ENCODE results near the gene EFCAB9. TPM values are rescaled to one million over a fixed set of nuclear protein-coding genes. Genes with fewer than 3 reads are reported as not detected.

The EFCAB9 gene
- total and polyA plus RNA-seq, 2 of the 13 experiments (the other 11 are each of a cell fraction or from before 2014, with no cell fraction given), result not detected

DNA sequence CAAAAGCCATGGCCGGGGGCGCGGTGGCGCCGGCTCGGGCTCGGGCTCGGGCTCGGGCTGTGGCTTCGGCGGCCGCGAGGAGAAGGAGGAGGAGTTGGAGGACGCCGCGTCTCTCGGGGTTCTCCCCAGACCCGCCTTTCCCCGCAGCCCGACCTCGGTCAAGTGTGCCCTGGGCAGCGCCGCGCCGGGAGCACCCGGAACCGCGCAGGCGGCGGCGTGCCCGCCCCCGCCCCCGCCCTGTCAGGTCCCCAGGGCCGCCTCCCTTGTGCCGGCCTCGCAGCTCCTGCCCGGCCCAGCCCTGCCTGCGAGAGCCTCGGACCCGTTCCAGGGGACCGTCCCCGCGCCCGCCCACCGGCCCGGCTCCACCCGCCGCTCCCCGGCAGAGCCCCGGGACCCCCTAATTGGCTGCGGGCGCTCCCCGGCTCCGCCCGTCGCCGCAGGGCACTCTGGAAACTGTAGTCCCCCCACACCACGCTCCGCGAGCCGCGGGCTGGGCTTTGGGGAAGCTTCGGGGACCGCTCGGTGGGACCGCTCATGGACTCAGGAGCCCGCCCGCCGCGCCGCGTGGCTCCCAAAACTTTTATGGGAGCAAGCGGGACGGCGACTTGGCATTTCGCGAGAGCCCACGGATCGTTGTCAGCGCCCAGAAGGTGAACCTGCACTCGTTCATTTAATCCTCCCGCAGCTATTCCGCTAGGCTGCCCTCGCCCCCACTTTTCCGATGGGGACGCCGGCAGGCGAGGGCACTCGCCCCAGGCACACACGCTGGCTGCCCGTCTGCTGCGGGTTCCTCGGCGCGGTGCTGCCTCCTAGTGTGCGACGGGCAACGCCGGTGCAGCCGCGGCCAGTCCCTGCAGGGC is 5.7 kb upstream of the EFCAB9 start, which contains the start of gene STK10 (continued):
- TF ChIP-seq MTA3 (CRISPR knock-in tag; IDR thresholded peaks at IDR 0.05) (no peak), ZNF317 (CRISPR knock-in tag; IDR thresholded peaks at IDR 0.05) (0 out of 2 replicates have a peak, but pooled peaks have one; percentile 26), HIVEP1 (CRISPR knock-in tag; IDR thresholded peaks at IDR 0.05) (peak; percentile 60), ZNF350 (CRISPR knock-in tag; IDR thresholded peaks at IDR 0.05; ENCODE audit: borderline replicate concordance, low read depth) (peak; percentile 70; the same call in 1 of the 2 replicates), SNAPC5 (CRISPR knock-in tag; IDR thresholded peaks at IDR 0.05; ENCODE audit: borderline replicate concordance) (no peak), SKI (IDR thresholded peaks at IDR 0.05; ENCODE audit: partially characterized antibody) (peak; percentile 83), RBAK (CRISPR knock-in tag; IDR thresholded peaks at IDR 0.05) (no peak), KDM3A (CRISPR knock-in tag; IDR thresholded peaks at IDR 0.05; ENCODE audit: low read depth) (peak; percentile 90), CENPX (CRISPR knock-in tag; IDR thresholded peaks at IDR 0.05) (no peak), ZNF335 (CRISPR knock-in tag; IDR thresholded peaks at IDR 0.05) (peak; percentile 50; the same call in 1 of the 2 replicates), SPEN (CRISPR knock-in tag; IDR thresholded peaks at IDR 0.05; ENCODE audit: low read depth) (peak; percentile 11; the same call in 1 of the 2 replicates), AGO1 (IDR thresholded peaks at IDR 0.05; ENCODE audit: low read depth, low read length, poor library complexity, severe bottlenecking) (no peak), PITX1 (CRISPR knock-in tag; IDR thresholded peaks at IDR 0.05) (peak; percentile 76), ZNF598 (CRISPR knock-in tag; IDR thresholded peaks at IDR 0.05; ENCODE audit: borderline replicate concordance) (peak; percentile 63; the same call in 1 of the 2 replicates), SIN3A (IDR thresholded peaks at IDR 0.05; ENCODE audit: borderline replicate concordance, low read depth, low read length) (peak; percentile 83; the same call in 1 of the 2 replicates), GABPA (IDR thresholded peaks at IDR 0.05; ENCODE audit: low read depth, low read length) (no peak), GABPA (CRISPR knock-in tag; IDR thresholded peaks at IDR 0.05; ENCODE audit: low read depth) (0 out of 2 replicates have a peak, but pooled peaks have one; percentile 32), NFRKB (IDR thresholded peaks at IDR 0.05) (no peak), SMYD3 (CRISPR knock-in tag; IDR thresholded peaks at IDR 0.05) (0 out of 2 replicates have a peak, but pooled peaks have one; percentile 35), ELF4 (CRISPR knock-in tag; IDR thresholded peaks at IDR 0.05; ENCODE audit: borderline replicate concordance) (no peak)
- TF ChIP-seq, protein P1, sequence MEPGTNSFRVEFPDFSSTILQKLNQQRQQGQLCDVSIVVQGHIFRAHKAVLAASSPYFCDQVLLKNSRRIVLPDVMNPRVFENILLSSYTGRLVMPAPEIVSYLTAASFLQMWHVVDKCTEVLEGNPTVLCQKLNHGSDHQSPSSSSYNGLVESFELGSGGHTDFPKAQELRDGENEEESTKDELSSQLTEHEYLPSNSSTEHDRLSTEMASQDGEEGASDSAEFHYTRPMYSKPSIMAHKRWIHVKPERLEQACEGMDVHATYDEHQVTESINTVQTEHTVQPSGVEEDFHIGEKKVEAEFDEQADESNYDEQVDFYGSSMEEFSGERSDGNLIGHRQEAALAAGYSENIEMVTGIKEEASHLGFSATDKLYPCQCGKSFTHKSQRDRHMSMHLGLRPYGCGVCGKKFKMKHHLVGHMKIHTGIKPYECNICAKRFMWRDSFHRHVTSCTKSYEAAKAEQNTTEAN (CRISPR knock-in tag; conservative IDR thresholded peaks at IDR 0.05), result peak; percentile 52; the same call in 1 of the 2 replicates
- TF ChIP-seq, protein P2, sequence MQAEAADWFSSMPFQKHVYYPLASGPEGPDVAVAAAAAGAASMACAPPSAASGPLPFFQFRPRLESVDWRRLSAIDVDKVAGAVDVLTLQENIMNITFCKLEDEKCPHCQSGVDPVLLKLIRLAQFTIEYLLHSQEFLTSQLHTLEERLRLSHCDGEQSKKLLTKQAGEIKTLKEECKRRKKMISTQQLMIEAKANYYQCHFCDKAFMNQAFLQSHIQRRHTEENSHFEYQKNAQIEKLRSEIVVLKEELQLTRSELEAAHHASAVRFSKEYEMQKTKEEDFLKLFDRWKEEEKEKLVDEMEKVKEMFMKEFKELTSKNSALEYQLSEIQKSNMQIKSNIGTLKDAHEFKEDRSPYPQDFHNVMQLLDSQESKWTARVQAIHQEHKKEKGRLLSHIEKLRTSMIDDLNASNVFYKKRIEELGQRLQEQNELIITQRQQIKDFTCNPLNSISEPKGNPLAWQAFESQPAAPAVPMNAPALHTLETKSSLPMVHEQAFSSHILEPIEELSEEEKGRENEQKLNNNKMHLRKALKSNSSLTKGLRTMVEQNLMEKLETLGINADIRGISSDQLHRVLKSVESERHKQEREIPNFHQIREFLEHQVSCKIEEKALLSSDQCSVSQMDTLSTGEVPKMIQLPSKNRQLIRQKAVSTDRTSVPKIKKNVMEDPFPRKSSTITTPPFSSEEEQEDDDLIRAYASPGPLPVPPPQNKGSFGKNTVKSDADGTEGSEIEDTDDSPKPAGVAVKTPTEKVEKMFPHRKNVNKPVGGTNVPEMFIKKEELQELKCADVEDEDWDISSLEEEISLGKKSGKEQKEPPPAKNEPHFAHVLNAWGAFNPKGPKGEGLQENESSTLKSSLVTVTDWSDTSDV (CRISPR knock-in tag; IDR thresholded peaks at IDR 0.05), result no peak
- TF ChIP-seq, protein P3, sequence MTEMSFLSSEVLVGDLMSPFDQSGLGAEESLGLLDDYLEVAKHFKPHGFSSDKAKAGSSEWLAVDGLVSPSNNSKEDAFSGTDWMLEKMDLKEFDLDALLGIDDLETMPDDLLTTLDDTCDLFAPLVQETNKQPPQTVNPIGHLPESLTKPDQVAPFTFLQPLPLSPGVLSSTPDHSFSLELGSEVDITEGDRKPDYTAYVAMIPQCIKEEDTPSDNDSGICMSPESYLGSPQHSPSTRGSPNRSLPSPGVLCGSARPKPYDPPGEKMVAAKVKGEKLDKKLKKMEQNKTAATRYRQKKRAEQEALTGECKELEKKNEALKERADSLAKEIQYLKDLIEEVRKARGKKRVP (CRISPR knock-in tag; IDR thresholded peaks at IDR 0.05), result 0 out of 4 replicates have a peak, but pooled peaks of 1 of the 2 experiments have one; percentile 38
- TF ChIP-seq, protein P4, sequence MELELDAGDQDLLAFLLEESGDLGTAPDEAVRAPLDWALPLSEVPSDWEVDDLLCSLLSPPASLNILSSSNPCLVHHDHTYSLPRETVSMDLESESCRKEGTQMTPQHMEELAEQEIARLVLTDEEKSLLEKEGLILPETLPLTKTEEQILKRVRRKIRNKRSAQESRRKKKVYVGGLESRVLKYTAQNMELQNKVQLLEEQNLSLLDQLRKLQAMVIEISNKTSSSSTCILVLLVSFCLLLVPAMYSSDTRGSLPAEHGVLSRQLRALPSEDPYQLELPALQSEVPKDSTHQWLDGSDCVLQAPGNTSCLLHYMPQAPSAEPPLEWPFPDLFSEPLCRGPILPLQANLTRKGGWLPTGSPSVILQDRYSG (CRISPR knock-in tag; IDR thresholded peaks at IDR 0.05), result peak; percentile 25; the same call in 1 of the 2 replicates
